GM18909 (cell line): Measurements from ENCODE around the gene CCNI2.
"Not testable (repeated sequence)": the region's sequence is repeated elsewhere in the genome, so short reads cannot be mapped to it uniquely, and the experiment has no call there.

Experiments used
- ATAC-seq: cut with Tn5 transposase; IDR thresholded peaks from one replicate; pipeline ENCODE4 v1.9.1; 2021; ENCODE audit warnings: mild to moderate bottlenecking; ENCODE audit not compliant: unreplicated experiment, poor library complexity

CCNI2 gene

DNA sequence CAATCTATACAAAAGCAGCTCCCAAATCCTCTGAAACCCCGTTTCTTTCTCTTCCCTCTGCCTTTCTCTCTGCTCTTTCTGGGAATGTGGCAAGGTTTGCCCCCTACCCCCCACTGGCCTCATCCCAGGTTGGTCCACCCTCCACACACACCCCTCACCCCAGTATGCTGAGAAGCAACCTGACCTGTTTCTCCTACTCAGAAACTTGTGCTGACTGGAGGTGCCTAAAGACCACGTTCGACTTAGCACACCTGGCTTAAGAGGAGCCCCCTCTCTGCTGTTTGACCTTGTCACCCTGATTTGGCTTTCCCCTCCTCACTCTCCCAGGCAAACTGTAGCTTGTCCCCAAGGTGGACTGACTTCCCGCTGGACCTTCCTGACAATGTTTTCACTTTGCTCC is 30.9 kb downstream of the CCNI2 start:
- no peak for ATAC-seq

DNA sequence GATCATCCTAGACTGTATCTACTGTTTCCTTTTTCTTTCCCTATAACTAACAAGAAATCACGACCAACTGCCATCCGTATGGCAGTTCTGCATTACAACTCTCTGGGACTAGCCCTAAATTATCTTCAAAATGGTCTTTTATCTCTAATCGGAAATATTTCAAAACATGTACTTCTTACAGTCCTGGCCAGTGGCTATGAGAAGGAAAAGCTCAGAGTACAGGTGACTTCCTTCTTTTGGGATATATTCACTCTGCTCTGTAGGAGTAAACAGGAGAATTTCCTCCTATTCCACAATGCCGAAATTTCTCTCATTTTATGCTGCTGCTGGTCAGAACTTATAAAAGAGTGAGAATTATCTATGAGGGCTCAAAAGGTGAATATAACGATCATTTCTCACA is 31.6 kb downstream of the CCNI2 start:
- ATAC-seq: no peak

DNA sequence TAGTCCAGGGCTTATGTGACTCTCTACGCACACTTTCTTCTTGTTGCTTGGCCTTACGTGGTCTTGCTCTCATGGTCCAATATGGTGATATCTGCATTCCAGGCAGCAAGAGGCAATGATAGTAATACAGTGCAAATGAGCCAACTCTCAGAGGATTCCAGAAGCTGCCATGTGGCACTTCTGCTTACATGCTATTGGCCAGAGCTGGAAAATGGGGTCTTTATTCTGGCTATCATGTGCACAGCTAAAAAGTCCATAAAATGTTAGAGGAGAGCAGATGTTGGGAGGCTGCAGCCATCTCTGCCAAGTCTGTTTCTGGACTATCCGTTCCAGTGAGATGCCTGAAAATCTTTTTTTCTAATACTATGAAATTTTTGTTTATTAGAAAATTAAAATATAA is 32.7 kb downstream of the CCNI2 start:
- no peak for ATAC-seq

DNA sequence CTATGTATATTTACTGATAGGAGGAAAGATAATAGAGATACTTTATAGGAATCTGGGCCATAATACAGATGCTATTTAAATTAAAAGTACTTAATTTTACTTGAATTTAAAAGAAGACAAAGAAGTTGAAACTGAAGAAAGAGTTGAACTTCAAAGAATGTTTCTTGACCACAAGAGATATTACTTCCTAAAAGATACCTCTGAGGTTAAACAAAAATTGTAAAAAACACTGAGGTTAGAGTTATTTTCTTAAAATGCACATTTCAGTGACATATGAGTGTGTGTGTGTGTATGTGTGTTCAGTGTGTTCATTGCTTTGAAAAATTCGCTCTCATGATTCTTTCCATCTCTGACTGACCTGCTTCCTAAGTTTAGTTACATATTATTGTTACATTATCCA is 33.4 kb downstream of the CCNI2 start:
- no peak for ATAC-seq

DNA sequence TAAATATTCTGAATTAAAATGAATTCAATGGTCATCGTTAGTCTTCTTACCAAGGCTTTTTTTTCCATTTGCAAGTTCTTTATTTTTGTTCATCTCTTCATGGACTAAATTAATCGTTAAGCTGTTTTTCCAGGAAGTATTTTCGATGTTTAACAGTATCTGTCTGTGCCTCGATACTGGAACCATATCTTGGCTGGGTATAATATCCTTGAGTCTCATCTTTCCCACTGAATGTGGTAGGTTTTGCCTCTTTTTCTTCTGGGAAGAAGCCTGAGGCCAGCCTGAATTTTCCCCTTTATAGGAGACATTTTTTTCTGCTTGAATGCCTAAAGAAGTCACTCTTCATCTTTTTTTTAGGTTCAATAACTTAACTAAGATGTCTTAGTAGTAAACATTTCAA is 33.8 kb downstream of the CCNI2 start:
- no peak for ATAC-seq

DNA sequence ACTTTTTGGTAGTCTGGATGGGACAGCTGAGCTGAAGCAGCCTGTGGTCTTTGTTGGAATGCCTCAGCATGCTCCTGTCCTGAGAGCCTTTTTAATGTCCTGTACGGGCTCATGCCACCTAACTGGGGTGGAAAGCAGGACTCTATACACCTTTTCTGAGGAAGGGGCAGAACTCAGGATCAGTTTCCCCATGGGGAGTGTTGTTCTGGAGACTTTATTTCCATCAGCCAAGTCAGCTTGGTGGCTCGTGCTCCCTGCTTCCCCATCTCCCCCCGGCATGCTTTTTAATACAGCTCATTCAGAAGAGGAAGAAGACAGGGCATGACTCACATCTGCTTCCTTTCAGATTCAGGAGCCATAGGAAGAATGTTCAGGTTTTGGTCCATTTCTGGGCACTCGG is 34.9 kb downstream of the CCNI2 start:
- ATAC-seq: no peak

DNA sequence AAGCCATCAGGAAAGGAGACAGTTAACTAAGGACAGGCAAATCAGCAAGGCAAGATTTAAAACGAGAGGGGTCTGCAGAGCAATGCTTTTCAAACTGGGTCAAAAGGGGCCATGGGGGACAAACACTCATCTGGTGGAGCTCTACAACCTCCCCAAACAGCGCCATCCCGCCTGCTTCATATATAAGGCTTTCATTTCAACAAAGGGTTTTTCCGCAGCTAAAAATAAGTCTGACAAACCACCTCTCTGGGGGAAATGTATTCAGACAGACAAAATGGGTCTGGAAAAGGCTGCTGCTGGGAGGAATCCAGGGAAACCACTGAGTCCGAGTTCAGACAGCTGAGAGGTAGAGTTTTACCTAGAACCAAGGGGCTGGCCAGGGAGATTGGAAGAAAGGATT is 38.1 kb downstream of the CCNI2 start:
- ATAC-seq: no peak

DNA sequence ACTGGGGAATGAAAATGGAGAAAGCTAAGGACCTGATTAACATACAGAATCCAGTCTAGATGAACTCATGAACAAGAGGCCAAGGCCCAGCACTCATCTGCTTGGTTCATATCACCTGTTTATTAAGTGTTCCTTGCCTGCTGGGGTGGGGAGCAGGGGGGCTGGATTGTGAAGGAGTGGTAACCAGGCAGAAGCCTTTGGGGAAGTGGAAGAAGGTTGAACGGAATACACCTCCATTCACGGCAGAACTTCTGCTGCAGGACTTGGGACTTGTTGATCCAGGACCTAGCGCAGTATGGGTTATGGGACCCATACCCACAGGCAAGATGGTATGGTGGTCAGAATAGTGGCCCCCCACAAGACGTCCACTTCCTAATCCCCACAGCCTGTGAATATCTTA is 38.6 kb downstream of the CCNI2 start:
- ATAC-seq: no peak

DNA sequence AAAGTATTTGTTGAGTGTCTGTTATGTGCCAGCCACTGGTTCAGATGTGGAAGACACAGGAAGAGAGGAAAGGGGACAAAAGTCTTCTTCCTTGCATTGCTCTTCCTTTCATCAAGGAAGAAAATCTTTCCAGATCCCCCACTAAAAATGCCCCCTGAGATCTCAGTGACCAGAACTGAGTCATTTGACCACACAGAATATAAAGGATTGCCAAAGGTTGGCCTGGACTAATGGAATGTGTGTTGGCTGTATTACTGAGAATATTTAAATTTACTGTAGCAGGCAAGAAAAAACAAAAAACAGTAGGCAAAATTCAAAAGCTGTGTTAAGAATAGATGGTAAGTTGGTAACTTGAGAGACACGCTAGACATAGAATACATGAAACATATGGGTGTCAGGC is 39.9 kb downstream of the CCNI2 start:
- ATAC-seq: no peak

DNA sequence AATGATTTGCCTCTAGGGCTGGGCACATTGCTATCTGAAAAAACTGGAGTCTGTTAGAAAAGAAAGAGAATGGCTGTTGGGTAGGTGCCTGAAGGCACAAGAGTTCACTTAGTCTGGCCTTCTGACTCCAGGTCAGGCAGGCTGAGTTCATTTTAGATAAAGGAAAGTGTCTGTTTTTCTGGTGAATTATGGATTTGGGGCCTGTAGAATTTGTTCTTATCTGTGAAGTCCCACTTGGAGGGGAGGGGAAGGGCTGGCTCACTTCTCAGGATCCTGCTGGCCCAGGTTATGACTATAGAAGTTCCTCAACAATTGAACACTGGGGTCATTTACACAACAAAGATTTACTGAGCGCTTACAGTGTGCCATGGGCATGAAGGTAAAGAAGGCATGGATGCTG is 41.3 kb downstream of the CCNI2 start:
- no peak for ATAC-seq

DNA sequence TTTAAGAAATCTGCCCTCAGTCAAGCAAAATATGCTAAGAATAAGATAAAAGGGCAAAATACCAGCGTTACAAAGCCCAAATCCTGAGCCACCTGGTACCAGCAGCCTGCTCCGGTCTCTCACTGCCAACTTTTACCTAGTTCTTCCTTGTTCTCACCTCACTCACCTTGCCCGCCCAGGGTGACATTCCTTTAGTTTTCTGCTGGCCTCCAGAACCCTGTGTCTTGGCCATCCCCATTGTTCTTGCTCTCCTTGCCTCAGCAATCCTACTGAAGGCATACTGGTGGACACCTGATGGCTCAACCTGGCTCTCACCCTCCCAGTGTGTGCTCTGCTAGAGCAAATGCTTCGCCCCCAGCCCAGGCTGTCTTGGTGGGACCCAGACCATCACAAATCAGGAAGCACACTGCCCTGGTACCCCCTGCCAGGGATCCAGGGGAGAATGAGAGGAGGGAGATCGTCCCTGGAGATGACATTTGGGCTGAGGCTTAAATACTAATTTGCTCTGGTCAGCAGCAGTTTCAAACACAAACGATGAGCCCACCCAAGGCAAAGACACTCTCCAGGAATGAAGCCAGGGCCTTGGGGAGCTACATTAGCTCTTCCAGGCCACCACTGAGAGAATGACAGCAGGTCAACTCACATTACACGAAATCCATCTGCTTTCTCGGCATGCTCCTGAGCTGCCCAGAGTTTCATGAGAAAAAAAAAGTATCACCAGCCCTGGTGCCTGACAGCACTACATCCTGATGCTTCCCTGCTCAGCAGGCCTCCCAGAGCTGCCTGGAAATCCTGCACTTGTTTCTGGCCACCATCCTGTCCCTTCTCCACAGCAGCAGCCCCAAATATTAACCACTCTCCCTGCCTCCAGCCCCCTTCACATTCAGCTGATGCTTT is 42.0 kb downstream of the CCNI2 start:
- ATAC-seq: no peak

DNA sequence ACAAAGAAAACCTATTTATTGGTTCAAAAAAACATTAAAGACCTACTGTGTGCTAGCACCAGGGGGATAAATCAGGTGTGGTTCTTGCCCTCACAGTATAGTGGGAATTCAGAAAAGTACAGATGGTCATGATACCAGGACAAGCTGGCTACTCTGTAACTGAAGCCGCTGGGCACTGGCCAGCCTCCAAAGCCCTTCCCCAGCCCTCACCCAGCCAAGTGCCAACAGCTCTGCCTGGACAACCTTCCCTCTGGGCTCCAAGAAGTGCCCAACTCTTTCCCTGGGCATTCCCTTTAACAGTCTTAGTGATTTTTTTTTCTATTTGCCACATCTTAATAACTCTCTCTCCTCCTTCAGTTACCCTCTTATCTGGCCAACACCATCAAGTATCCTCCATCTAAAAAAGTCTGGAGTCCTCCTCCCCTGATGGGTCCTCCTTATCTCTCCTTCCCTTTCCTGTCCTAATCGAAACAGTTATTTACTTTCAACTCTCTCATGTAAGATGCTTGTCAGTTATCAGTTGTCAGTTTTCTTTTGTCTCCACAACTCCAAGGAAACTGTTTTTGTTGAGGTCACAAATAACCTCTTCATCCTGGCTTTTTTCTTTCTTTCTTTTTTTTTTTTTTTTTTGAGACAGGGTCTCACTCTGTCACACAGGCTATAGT is 43.1 kb downstream of the CCNI2 start:
- no peak for ATAC-seq

DNA sequence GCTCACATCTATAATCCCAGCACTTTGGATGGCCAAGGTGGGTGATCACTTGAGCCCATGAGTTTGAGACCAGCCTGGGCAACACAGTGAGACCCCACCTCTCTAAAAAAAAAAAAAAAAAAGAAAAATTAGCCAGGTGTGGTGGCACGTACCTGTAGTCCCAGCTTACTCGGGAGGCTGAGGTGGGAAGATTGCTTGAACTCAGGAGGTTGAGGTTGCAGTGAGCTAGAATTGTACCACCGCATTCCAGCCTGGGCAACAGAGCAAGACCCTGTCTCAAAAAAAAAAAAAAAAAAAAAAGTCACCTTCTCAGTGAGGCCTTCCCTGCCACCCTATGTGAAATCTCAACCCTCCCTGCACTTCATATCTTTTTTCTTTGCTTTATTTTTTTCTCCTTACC is 43.8 kb downstream of the CCNI2 start:
- ATAC-seq: no peak

DNA sequence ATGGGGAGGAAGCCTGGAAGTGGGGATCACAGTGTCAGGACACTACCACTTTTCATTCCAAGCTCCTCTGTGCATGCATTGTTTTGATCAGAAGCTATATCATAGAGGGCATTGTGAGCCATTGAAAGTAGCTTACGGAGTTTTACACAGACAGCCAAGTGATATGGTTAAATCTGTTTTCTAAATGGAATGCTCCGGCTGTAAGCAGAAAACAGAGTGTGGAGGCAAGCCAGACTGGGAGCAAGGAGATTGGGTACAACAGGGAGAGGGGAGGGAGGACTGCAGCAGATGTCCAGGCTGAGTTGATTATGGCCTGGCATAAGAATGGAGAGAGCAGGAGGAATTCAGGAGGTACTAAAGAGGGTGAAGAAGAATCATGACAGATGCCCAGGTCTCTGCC is 50.4 kb downstream of the CCNI2 start:
- ATAC-seq: no peak

DNA sequence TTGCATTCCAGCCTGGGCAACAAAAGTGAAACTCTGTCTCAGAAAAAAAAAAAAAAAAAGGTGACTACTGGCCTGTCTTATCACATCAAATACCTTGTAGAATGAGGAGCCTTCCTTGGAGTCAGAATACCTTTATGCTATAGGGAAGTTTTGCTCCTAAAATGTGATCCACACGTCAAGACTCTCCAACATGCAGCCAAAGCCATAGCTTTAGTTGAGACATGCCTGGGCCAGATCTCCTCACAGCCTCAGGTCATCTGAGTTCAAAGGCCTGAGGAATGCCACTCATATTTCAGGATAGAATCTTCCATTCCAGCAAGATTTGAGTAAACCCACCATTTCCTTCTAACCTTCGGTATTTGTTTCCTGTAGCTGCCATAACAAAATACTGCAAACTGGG is 52.2 kb downstream of the CCNI2 start:
- ATAC-seq: no peak

DNA sequence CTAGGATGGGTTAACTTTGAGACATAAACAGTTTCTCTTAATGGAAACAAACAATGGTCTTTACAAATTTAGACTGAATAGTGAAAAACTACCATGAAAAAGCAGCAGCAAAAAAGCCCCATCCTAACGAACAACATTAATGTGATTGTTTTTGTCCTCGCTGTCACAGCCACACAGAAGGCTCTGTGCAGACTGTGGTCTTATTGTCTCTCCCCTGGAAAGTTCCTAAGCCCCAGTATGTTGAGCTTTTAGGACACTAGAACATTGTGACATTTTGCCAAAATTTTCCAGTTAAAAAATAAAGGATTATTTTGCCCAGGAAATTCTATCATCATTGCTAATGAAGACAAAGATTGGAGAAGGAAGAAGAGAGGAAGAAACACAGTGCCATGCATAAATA is 53.3 kb downstream of the CCNI2 start:
- ATAC-seq: no peak

DNA sequence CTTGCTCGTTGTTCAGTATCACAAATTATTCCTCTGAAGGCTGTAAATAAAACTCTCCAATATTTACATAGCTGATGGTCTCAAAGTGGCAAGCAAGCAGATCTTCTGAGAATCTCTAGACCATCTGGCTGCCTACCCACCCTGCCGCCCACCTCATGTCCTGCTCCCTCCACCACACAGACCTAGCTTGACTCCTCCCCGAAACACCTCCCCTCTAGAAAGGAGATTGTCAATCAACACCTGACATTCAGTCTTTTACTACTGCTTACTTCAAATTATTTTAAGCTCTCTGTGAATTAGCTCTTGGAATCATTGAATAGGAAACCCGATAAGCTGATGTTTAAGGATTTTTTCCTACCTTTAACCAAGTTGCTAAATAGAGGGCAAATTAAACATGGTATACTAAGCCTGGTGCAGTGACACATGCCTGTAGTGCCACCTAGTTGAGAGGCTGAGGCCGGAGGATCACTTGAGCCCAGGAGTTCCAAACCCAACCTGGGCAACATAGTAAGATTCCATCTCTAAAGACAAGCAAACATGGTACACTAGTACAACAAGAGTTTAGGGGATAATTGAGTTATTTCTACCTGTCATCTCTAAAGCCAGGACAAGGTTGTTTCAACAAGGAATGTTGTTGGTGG is 54.9 kb downstream of the CCNI2 start:
- ATAC-seq: no peak

DNA sequence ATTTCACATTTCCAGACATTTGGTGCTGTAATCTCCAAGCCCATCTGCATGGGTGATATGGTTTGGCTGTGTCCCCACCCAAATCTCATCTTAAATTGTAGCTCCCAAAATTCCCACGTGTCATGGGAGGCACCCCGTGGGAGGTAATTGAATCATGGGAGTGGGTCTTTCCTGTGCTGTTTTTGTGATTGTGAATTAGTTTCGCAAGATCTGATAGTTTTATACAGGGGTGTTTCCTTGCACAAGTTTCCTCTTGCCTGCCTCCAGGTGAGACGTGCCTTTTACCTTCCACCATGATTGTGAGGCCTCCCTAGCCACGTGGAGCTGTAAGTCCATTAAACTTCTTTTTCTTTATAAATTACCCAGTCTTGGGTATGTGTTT is 55.5 kb downstream of the CCNI2 start:
- not testable (repeated sequence) for ATAC-seq
